ENCODE data around the gene TNNI2.

The TNNI2 gene

DNA sequence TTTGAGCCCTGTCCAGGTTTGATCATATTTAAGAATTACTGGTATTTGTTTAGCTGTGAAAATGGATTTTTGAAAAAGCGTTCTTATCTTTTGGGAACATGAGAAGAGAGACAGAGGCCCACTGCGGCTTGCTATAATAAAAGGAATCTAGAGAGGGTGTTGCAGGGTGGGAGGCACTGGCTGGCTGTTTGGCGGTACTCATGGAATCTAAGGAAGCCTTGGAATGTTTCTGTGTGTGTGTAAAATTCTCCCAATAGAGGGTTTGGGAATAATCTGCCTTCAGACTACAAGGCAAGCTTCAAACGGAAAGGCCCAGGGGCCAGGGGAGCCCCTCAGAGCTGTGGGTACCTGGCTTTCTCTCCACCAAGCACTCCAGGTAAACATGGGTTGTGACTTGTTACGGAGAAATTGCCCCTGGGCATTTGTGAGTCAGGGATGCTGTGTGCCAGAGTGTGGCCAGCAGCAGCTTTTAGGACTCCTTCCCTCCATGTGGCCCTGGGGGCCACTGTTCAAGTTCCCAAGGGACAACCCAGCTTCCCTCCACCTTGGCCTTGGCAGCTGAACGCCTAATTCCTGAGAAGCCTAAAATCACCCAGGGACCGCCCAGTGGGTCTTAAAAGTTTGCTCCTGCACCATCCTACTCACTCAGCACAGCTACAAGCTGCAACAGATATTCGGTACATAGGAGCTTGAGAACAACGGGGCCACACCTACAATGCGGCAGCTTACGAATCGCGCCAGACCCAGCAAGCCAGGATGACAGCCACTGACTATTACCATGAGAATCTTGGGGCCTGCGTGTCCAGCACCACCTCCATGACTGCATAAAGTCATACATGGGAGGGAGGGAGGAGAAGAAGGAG lies 18.1 kb upstream of the TNNI2 start:
- no peak overlapping the region for H3K27ac ChIP-seq (ENCODE audit: extremely low read depth, low read depth, low read length)
- H3K36me3 ChIP-seq (ENCODE audit: control insufficient read depth in 2 of 2, insufficient read depth in 1 of 2, low read length in 2 of 2) = no peaks in the 10 kb centered on the region
- no peaks in the 10 kb centered on the region for H3K9me3 ChIP-seq (ENCODE audit: control insufficient read depth, insufficient read depth, low read depth, low read length)
- POLR2A ChIA-PET = no interaction called here
- H3K4me1 ChIP-seq (ENCODE audit: control insufficient read depth, insufficient read depth, low read length) = no peaks in the 10 kb centered on the region
- CTCF ChIA-PET = interaction anchor here (0.6 to 1.3 kb wide), 4 partner anchors 11 to 168 kb away, joined by 3 to 5 read pairs (median 4); no protein-coding TSS in a partner anchor
- H3K4me3 ChIP-seq (ENCODE audit: low read depth, low read length) = no peak overlapping the region
- TF ChIP-seq ZNF621 (tag by site-specific recombination; IDR thresholded peaks at IDR 0.05) (no peak), KLF10 (tag by site-specific recombination; IDR thresholded peaks at IDR 0.05) (no peak), ZNF701 (tag by site-specific recombination; IDR thresholded peaks at IDR 0.05) (no peak), ZSCAN30 (tag by site-specific recombination; IDR thresholded peaks at IDR 0.05) (no peak)

DNA sequence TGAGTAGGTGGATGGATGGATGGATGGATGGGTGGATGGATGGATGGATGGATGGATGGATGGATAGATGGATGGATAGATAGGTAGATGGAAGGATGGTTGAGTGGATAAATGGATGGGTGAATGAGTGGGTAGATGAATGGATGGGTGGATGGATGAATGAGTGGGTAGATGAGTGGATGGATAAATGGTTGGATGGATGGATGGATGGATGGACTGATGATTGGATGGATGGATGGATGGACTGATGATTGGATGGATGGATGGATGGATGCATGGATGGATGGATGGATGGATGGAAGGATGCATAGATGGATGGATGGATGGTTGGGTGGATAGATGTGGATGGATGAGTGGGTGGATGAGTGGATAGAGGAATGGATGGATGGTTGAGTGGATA lies 17.2 kb upstream of the TNNI2 start:
- H3K4me3 ChIP-seq (ENCODE audit: low read depth, low read length) = no peak overlapping the region
- H3K4me1 ChIP-seq (ENCODE audit: control insufficient read depth, insufficient read depth, low read length) = no peaks in the 10 kb centered on the region
- CTCF ChIA-PET = interaction anchor here (2.0 kb wide), 1 partner anchor 11 kb away, joined by 14 read pairs; no protein-coding TSS in a partner anchor
- no peaks in the 10 kb centered on the region for H3K36me3 ChIP-seq (ENCODE audit: control insufficient read depth in 2 of 2, insufficient read depth in 1 of 2, low read length in 2 of 2)
- POLR2A ChIA-PET = no interaction called here
- TF ChIP-seq, protein P1, sequence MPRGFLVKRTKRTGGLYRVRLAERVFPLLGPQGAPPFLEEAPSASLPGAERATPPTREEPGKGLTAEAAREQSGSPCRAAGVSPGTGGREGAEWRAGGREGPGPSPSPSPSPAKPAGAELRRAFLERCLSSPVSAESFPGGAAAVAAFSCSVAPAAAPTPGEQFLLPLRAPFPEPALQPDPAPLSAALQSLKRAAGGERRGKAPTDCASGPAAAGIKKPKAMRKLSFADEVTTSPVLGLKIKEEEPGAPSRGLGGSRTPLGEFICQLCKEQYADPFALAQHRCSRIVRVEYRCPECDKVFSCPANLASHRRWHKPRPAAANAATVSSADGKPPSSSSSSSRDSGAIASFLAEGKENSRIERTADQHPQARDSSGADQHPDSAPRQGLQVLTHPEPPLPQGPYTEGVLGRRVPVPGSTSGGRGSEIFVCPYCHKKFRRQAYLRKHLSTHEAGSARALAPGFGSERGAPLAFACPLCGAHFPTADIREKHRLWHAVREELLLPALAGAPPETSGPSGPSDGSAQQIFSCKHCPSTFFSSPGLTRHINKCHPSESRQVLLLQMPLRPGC (tag by site-specific recombination; IDR thresholded peaks at IDR 0.05) = no peak
- TF ChIP-seq OSR2 (tag by site-specific recombination; IDR thresholded peaks at IDR 0.05) (no peak), ZNF747 (tag by site-specific recombination; IDR thresholded peaks at IDR 0.05) (no peak), ZBTB17 (tag by site-specific recombination; IDR thresholded peaks at IDR 0.05) (peak; percentile 100), ZFHX2 (tag by site-specific recombination; conservative IDR thresholded peaks at IDR 0.05) (peak; percentile 40), EGR2 (tag by site-specific recombination; IDR thresholded peaks at IDR 0.05; ENCODE audit: low read depth) (peak; percentile 73; the same call in 1 of the 2 replicates), ZNF366 (tag by site-specific recombination; conservative IDR thresholded peaks at IDR 0.05) (peak; percentile 98)
- H3K27ac ChIP-seq (ENCODE audit: extremely low read depth, low read depth, low read length) = no peak overlapping the region
- H3K9me3 ChIP-seq (ENCODE audit: control insufficient read depth, insufficient read depth, low read depth, low read length) = no peaks in the 10 kb centered on the region

DNA sequence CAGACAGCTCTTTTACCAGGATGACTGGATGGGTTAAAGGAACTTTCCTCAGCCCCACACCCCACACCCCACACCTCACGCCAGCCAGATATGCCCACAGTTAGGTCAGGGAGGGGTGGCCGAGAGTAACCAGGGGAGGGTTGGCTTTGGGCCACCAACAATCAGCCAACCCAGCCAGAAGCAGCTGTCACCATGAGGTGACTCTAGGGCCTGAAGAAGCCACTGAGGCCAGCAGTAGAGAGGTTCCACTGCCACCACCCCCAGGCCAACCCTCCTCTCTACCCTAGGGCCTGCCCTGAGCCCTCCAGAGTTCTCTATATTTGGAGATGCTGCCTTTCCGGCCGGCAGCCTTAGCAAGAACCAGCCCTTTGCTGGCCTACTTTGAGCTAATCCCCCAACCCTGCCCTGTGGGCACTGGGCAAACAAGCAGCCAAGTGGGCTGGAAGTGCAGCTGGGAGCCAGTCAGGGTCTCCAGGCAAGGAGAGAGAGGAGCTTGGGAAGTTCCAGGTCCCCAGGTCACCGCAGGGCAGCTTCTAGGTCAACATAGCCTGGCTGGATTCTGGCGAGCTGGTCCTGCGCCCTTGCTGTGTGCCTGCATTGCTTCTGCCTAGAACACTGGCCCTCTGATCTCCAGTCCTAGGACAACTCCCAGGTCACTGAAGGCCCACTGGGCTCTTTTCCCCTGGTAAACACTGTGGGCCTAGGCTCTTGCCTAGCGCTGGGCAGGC lies 16.0 kb upstream of the TNNI2 start:
- no peak for TF ChIP-seq ZEB2 (tag by site-specific recombination; IDR thresholded peaks at IDR 0.05)
- no peak for TF ChIP-seq ZNF621 (tag by site-specific recombination; IDR thresholded peaks at IDR 0.05)
- ChIA-PET CTCF (interaction anchor here (0.7 to 2.0 kb wide), 3 partner anchors 10 to 195 kb away, joined by 3 to 14 read pairs (median 4); no protein-coding TSS in a partner anchor), POLR2A (no interaction called here)

DNA sequence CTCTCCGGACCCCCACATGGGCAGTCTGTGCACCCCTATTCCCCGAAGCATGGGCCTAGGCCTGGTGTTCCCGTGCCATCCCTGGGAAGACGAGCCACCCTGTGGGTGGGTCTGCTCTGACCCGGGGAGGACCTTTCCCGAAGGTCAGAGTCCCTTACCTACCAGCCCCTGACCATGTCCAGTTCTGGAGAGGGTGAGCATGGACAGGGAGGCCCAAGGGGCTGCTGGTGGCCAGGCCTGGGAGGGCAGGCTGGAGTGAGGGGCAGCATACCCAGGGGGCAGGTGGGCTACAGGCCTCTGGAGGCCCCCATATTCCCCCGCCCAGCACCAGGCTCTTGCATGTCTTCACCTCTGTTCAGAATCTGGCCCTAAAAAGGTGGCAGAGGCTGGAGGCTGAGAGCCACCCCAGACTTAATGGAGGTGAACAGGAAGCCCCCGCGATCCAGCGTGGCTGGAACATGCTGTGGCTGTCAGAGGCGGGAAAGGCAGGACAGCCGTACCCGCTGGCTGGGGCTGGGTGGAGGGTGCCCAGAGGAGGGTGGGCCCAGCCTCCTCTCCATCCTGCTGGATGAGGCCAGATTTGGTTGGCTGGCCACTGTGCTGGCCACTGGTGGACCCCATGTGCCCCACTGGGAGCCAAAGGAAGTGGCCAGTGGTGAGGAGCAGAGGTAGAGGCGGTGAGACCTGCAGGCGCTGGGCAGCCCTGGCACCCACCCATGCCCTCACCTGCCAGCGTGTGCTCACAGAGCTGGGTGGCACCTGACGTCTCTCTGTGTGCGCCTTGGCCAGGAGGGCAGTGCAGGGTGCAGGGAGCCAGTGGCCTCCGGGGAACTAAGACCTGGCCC lies 15.2 kb upstream of the TNNI2 start:
- H3K9me3 ChIP-seq (ENCODE audit: control insufficient read depth, insufficient read depth, low read depth, low read length) = no peaks in the 10 kb centered on the region
- ChIA-PET CTCF (interaction anchor here (1.6 to 2.0 kb wide), 2 partner anchors 9 to 130 kb away, joined by 6 to 14 read pairs; no protein-coding TSS in a partner anchor), POLR2A (no interaction called here)
- H3K4me1 ChIP-seq (ENCODE audit: control insufficient read depth, insufficient read depth, low read length) = no peaks in the 10 kb centered on the region
- H3K27ac ChIP-seq (ENCODE audit: extremely low read depth, low read depth, low read length) = no peak overlapping the region
- no peaks in the 10 kb centered on the region for H3K36me3 ChIP-seq (ENCODE audit: control insufficient read depth in 2 of 2, insufficient read depth in 1 of 2, low read length in 2 of 2)
- no peak overlapping the region for H3K4me3 ChIP-seq (ENCODE audit: low read depth, low read length)
- TF ChIP-seq ZNF2 (tag by site-specific recombination; IDR thresholded peaks at IDR 0.05) (no peak), ZNF280D (tag by site-specific recombination; IDR thresholded peaks at IDR 0.05) (no peak), KLF8 (tag by site-specific recombination; IDR thresholded peaks at IDR 0.05) (no peak), ZBTB17 (tag by site-specific recombination; IDR thresholded peaks at IDR 0.05) (no peak), ZNF585B (tag by site-specific recombination; IDR thresholded peaks at IDR 0.05) (no peak), SALL2 (tag by site-specific recombination; IDR thresholded peaks at IDR 0.05; ENCODE audit: borderline replicate concordance) (no peak), CTCF (tag by site-specific recombination; IDR thresholded peaks at IDR 0.05) (no peak)

More for the DNA sequence above, 16.0 kb upstream of the TNNI2 start:
- H3K27ac ChIP-seq (ENCODE audit: extremely low read depth, low read depth, low read length) = no peak overlapping the region
- H3K36me3 ChIP-seq (ENCODE audit: control insufficient read depth in 2 of 2, insufficient read depth in 1 of 2, low read length in 2 of 2) = no peaks in the 10 kb centered on the region
- no peak overlapping the region for H3K4me3 ChIP-seq (ENCODE audit: low read depth, low read length)
- no peaks in the 10 kb centered on the region for H3K9me3 ChIP-seq (ENCODE audit: control insufficient read depth, insufficient read depth, low read depth, low read length)
- no peaks in the 10 kb centered on the region for H3K4me1 ChIP-seq (ENCODE audit: control insufficient read depth, insufficient read depth, low read length)

Measured in HEK293 (cell line).